NCI-H2029 treated with DMSO at 0.1 percent for 48 hours (cell line): ENCODE data around the gene EEF1AKMT2.
"Not testable (repeated sequence)": the region's sequence is repeated elsewhere in the genome, so short reads cannot be mapped to it uniquely, and the experiment has no call there.

Experiments used
- DNase-seq: peaks from one replicate; lab custom pipeline; 2025; lab: John Stamatoyannopoulos, UW

The EEF1AKMT2 gene

GRCh38 chr10:124791547-124792348, at the start of gene EEF1AKMT2:
Gene EEF1AKMT2, minus strand, starts transcription at chr10:124791887. Its CDS starts 54 bp downstream, at chr10:124791833.
- peak; percentile 28 for DNase-seq

GRCh38 chr10:124837687-124838086, 46.0 kb upstream of the EEF1AKMT2 start:
- no peak for DNase-seq

GRCh38 chr10:124831116-124831515, 39.4 kb upstream of the EEF1AKMT2 start:
- no peak for DNase-seq

GRCh38 chr10:124830445-124830844, 38.8 kb upstream of the EEF1AKMT2 start:
- DNase-seq = no peak

- DNase-seq = no peak
Observed at GRCh38 chr10:124829447-124830115, 37.9 kb upstream of the EEF1AKMT2 start.

GRCh38 chr10:124827474-124827873, 35.8 kb upstream of the EEF1AKMT2 start:
- DNase-seq = no peak

GRCh38 chr10:124826262-124826661, 34.6 kb upstream of the EEF1AKMT2 start:
- DNase-seq = no peak

GRCh38 chr10:124825702-124826101, 34.0 kb upstream of the EEF1AKMT2 start:
- no peak for DNase-seq

- not testable (repeated sequence) for DNase-seq
Observed at GRCh38 chr10:124824932-124825331, 33.2 kb upstream of the EEF1AKMT2 start.

GRCh38 chr10:124824507-124824906, 32.8 kb upstream of the EEF1AKMT2 start:
- DNase-seq = no peak

- no peak for DNase-seq
Observed at GRCh38 chr10:124821520-124821919, 29.8 kb upstream of the EEF1AKMT2 start.

- peak; percentile 20 for DNase-seq
Observed at GRCh38 chr10:124820121-124820520, 28.4 kb upstream of the EEF1AKMT2 start.

- DNase-seq = no peak
Observed at GRCh38 chr10:124802313-124802675, 10.6 kb upstream of the EEF1AKMT2 start.

- DNase-seq = no peak
Observed at GRCh38 chr10:124799211-124799610, 7.5 kb upstream of the EEF1AKMT2 start.

GRCh38 chr10:124798781-124799180, 7.1 kb upstream of the EEF1AKMT2 start:
- no peak for DNase-seq

GRCh38 chr10:124798364-124798763, 6.7 kb upstream of the EEF1AKMT2 start:
- DNase-seq = no peak

- DNase-seq = no peak
Observed at GRCh38 chr10:124792998-124793352, 1.3 kb upstream of the EEF1AKMT2 start.

GRCh38 chr10:124782900-124783299, 8.8 kb downstream of the EEF1AKMT2 start:
- not testable (repeated sequence) for DNase-seq

GRCh38 chr10:124768791-124769190, 22.9 kb downstream of the EEF1AKMT2 start:
- DNase-seq = no peak

- no peak for DNase-seq
Observed at GRCh38 chr10:124765256-124765655, 26.4 kb downstream of the EEF1AKMT2 start.

- no peak for DNase-seq
Observed at GRCh38 chr10:124763267-124763666, 28.4 kb downstream of the EEF1AKMT2 start.

- DNase-seq = no peak
Observed at GRCh38 chr10:124762281-124762680, 29.4 kb downstream of the EEF1AKMT2 start.

GRCh38 chr10:124756156-124756903, 35.4 kb downstream of the EEF1AKMT2 start:
- no peak for DNase-seq
